Raji (cell line): ENCODE results near the gene ODAD3.

Source experiments
- POLR2A ChIP-seq: IDR thresholded peaks from 2 replicates; pipeline ENCODE4 v1.6.1; 2011; ENCODE audit warnings: low read depth, low read length, control low read depth; ENCODE audit not compliant: insufficient read depth

The ODAD3 gene

DNA sequence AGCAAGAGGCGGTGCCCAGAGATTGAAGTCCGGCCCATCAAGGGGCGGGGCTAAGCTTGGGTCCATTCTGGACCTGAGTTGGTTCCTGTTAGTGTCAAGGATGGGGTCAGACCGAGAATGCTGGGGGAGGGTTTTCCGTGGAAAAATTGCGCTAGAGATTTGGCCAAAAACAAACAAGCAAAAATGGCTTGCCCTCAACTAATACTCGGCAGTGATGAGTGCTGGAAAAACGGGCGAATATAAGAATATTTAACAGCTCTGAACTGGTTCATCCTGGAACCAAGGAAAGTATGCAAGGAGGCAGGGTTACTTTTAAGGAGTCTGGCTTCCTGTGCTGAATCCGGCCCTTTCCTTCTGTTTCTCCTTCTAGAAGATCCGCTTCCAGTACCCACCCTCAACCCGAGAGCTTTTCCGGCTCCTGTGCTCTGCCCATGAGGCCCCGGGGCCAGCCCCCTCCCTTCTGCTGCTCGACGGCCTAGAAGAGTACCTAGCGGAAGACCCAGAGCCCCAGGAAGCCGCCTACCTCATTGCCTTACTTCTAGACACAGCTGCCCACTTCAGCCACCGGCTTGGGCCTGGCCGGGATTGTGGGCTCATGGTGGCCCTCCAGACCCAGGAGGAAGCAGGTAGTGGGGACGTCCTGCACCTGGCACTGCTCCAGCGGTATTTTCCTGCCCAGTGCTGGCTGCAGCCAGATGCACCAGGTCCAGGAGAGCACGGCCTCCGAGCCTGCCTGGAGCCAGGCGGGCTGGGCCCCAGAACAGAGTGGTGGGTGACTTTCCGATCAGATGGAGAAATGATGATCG is 59.6 kb downstream of the ODAD3 start:
- TF ChIP-seq POLR2A: peak; percentile 71

GRCh38 chr19:11374433-11375142 is 60.3 kb downstream of the ODAD3 start, which contains the start of gene SWSAP1:
Gene SWSAP1, plus strand, starts transcription at chr19:11374666. Its CDS starts 15 bp downstream, at chr19:11374681.
- no peak; the same call in 1 of the 2 replicates for TF ChIP-seq POLR2A

- TF ChIP-seq POLR2A: no peak
Measured at GRCh38 chr19:11373885-11374432, 61.0 kb downstream of the ODAD3 start.

GRCh38 chr19:11373166-11373884 is 61.6 kb downstream of the ODAD3 start:
- no peak for TF ChIP-seq POLR2A

GRCh38 chr19:11370744-11371143 is 64.2 kb downstream of the ODAD3 start:
- no peak for TF ChIP-seq POLR2A
